HG03039 (cell line): ENCODE results near the gene MAP3K3.
"Not testable (repeated sequence)": the region's sequence is repeated elsewhere in the genome, so short reads cannot be mapped to it uniquely, and the experiment has no call there.

ENCODE experiments used
- ATAC-seq: cut with Tn5 transposase; IDR thresholded peaks from one replicate; pipeline ENCODE4 v1.9.1; 2021; ENCODE audit warnings: mild to moderate bottlenecking, moderate library complexity; ENCODE audit not compliant: unreplicated experiment

Gene MAP3K3

GRCh38 chr17:63703556-63704258 is 81.5 kb downstream of the MAP3K3 start:
- no peak for ATAC-seq

GRCh38 chr17:63704259-63704576 is 82.0 kb downstream of the MAP3K3 start:
- ATAC-seq: no peak

GRCh38 chr17:63704836-63705235 is 82.6 kb downstream of the MAP3K3 start:
- no peak for ATAC-seq

GRCh38 chr17:63705657-63706056 is 83.4 kb downstream of the MAP3K3 start:
- no peak for ATAC-seq

GRCh38 chr17:63706336-63707082 is 84.3 kb downstream of the MAP3K3 start:
- no peak for ATAC-seq

- ATAC-seq: no peak
Measured at GRCh38 chr17:63707151-63707550, 84.9 kb downstream of the MAP3K3 start.

GRCh38 chr17:63709110-63709509 is 86.9 kb downstream of the MAP3K3 start:
- ATAC-seq: no peak

GRCh38 chr17:63714550-63715277 is 92.5 kb downstream of the MAP3K3 start:
- no peak for ATAC-seq

GRCh38 chr17:63716426-63716825 is 94.2 kb downstream of the MAP3K3 start:
- no peak for ATAC-seq

- ATAC-seq: no peak
Measured at GRCh38 chr17:63718988-63719387, 96.8 kb downstream of the MAP3K3 start.

GRCh38 chr17:63720194-63720593 is 98.0 kb downstream of the MAP3K3 start:
- ATAC-seq: not testable (repeated sequence)

- ATAC-seq: no peak
Measured at GRCh38 chr17:63722403-63722802, 100.2 kb downstream of the MAP3K3 start.

- no peak for ATAC-seq
Measured at GRCh38 chr17:63735691-63736090, 113.5 kb downstream of the MAP3K3 start.

GRCh38 chr17:63740464-63741142 is 118.4 kb downstream of the MAP3K3 start:
- ATAC-seq: no peak

- ATAC-seq: no peak
Measured at GRCh38 chr17:63741143-63741407, 118.9 kb downstream of the MAP3K3 start.

GRCh38 chr17:63741408-63742173 is 119.4 kb downstream of the MAP3K3 start, which contains the start of gene STRADA:
STRADA (minus strand) TSS chr17:63741799; CDS start chr17:63728369, 13,430 bp downstream.
- ATAC-seq: peak; percentile 84
